ENCODE results near the gene ALOX5.

DNA sequence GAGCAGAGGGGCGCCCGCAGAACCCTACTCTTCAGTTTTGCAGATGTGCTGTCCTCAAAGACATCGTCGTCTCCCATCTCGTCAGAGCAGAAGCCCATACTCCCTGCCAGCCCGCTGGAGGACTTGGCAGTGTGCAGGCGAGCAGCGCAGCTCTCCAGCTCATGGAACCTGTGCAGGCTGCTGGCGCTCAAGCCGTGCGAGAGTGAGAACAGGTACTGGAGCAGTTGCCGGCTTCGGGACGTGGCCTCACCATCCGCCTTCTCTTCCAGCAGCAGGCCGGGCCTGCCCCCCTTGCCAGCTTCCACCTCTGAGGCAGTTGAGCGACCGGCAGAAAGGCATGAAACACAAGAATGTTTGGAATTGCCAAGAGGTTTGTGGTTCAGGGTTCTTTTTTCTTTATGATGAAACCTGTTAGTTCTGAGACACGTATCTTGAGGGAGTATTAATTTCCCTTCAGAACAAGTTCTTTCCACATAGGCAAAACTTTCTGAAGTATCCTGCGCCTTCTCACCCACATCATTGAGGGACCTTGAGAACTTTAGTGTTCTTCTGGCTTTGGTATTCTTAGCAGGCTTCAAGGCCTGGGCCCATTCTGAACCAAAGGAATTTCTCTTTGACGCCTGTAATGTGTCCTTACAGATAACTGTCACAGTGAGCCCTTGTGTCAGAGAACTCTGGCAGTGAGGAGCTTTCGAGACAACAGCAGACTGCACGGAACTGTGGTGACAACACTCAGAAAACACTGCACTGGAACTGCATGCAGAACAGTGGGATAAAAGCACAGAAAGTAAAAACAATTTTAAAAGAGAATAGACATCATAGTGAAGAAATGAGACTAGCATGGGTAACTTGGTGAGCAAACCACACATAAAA lies 89.5 kb downstream of the ALOX5 start:
- TF ChIP-seq, protein P1, sequence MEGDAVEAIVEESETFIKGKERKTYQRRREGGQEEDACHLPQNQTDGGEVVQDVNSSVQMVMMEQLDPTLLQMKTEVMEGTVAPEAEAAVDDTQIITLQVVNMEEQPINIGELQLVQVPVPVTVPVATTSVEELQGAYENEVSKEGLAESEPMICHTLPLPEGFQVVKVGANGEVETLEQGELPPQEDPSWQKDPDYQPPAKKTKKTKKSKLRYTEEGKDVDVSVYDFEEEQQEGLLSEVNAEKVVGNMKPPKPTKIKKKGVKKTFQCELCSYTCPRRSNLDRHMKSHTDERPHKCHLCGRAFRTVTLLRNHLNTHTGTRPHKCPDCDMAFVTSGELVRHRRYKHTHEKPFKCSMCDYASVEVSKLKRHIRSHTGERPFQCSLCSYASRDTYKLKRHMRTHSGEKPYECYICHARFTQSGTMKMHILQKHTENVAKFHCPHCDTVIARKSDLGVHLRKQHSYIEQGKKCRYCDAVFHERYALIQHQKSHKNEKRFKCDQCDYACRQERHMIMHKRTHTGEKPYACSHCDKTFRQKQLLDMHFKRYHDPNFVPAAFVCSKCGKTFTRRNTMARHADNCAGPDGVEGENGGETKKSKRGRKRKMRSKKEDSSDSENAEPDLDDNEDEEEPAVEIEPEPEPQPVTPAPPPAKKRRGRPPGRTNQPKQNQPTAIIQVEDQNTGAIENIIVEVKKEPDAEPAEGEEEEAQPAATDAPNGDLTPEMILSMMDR (IDR thresholded peaks at IDR 0.05), result no peak
- TF ChIP-seq, protein P2, sequence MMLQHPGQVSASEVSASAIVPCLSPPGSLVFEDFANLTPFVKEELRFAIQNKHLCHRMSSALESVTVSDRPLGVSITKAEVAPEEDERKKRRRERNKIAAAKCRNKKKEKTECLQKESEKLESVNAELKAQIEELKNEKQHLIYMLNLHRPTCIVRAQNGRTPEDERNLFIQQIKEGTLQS (CRISPR knock-in tag; conservative IDR thresholded peaks at IDR 0.05), result no peak
- no peak for TF ChIP-seq RELA (CRISPR knock-in tag; IDR thresholded peaks at IDR 0.05; ENCODE audit: borderline replicate concordance)
- no peak for TF ChIP-seq NR2C2 (CRISPR knock-in tag; IDR thresholded peaks at IDR 0.05)
- TF ChIP-seq, protein P3, sequence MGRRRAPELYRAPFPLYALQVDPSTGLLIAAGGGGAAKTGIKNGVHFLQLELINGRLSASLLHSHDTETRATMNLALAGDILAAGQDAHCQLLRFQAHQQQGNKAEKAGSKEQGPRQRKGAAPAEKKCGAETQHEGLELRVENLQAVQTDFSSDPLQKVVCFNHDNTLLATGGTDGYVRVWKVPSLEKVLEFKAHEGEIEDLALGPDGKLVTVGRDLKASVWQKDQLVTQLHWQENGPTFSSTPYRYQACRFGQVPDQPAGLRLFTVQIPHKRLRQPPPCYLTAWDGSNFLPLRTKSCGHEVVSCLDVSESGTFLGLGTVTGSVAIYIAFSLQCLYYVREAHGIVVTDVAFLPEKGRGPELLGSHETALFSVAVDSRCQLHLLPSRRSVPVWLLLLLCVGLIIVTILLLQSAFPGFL (CRISPR knock-in tag; IDR thresholded peaks at IDR 0.05; ENCODE audit: borderline replicate concordance), result no peak
- TF ChIP-seq, protein P4, sequence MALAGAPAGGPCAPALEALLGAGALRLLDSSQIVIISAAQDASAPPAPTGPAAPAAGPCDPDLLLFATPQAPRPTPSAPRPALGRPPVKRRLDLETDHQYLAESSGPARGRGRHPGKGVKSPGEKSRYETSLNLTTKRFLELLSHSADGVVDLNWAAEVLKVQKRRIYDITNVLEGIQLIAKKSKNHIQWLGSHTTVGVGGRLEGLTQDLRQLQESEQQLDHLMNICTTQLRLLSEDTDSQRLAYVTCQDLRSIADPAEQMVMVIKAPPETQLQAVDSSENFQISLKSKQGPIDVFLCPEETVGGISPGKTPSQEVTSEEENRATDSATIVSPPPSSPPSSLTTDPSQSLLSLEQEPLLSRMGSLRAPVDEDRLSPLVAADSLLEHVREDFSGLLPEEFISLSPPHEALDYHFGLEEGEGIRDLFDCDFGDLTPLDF (CRISPR knock-in tag; IDR thresholded peaks at IDR 0.05), result no peak
- TF ChIP-seq, protein P5, sequence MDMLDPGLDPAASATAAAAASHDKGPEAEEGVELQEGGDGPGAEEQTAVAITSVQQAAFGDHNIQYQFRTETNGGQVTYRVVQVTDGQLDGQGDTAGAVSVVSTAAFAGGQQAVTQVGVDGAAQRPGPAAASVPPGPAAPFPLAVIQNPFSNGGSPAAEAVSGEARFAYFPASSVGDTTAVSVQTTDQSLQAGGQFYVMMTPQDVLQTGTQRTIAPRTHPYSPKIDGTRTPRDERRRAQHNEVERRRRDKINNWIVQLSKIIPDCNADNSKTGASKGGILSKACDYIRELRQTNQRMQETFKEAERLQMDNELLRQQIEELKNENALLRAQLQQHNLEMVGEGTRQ (CRISPR knock-in tag; IDR thresholded peaks at IDR 0.05), result no peak
- TF ChIP-seq, protein P6, sequence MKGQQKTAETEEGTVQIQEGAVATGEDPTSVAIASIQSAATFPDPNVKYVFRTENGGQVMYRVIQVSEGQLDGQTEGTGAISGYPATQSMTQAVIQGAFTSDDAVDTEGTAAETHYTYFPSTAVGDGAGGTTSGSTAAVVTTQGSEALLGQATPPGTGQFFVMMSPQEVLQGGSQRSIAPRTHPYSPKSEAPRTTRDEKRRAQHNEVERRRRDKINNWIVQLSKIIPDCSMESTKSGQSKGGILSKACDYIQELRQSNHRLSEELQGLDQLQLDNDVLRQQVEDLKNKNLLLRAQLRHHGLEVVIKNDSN (CRISPR knock-in tag; IDR thresholded peaks at IDR 0.05), result no peak

Measured in WTC11 (cell line).